Measurements from ENCODE around the gene XCL2. TPM values are rescaled to one million over a fixed set of nuclear protein-coding genes. Genes with fewer than 3 reads are reported as not detected.
"Not testable (repeated sequence)": the region's sequence is repeated elsewhere in the genome, so short reads cannot be mapped to it uniquely, and the experiment has no call there.

Gene XCL2
- total and polyA plus RNA-seq, 2 of the 8 experiments (the other 6 are each of a cell fraction or from before 2014, with no cell fraction given): not detected

DNA sequence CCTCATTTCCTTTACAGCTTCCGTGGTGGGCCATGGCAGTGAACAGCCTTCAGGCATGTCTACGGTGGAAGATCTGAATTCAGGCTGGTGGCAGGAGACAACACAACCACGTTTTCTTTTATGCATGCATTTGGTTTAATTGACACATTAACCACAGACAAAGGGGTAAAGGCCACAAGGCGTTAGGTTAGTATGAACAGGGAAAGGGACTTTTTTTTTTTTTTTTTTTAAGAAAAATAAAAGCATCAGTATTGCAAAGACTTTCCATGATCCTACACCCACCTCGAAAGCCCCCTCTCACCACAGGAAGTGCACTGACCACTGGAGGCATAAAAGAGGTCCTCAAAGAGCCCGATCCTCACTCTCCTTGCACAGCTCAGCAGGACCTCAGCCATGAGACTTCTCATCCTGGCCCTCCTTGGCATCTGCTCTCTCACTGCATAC, 32.5 kb upstream of the XCL2 start, which contains the start of gene XCL1:
Gene XCL1, plus strand, starts transcription at position 361 of the 444 bp plus-strand sequence. Its CDS starts 33 bp downstream, at position 394.
- H2AFZ ChIP-seq (ENCODE audit: low read length); H3K23me2 ChIP-seq (ENCODE audit: low read depth, low read length): not testable (repeated sequence)

More for the DNA sequence above, 32.5 kb upstream of the XCL2 start, which contains the start of gene XCL1:
- CTCF ChIA-PET (ENCODE audit: partially characterized antibody); H3K56ac ChIP-seq (replicated peaks; ENCODE audit: insufficient read length, low read depth, low read length); POLR2A ChIA-PET (ENCODE audit: partially characterized antibody); H2BK120ac ChIP-seq (replicated peaks; ENCODE audit: low read depth, low read length); H3K36me3 ChIP-seq (ENCODE audit: control insufficient read depth in 2 of 4, insufficient read depth in 4 of 4, low read length in 3 of 4); H2BK12ac ChIP-seq (ENCODE audit: low read depth, low read length); DNase-seq (ENCODE audit: low read depth in 1 of 2, low spot score in 2 of 2); H2BK5ac ChIP-seq (ENCODE audit: low read depth, low read length); H2BK15ac ChIP-seq (ENCODE audit: low read length); H4K5ac ChIP-seq (ENCODE audit: insufficient read length, low read depth, low read length); H3K27me3 ChIP-seq (replicated peaks in 1 of 4; ENCODE audit: control insufficient read depth in 3 of 4, extremely low read depth in 1 of 4, insufficient read depth in 3 of 4, low read length in 3 of 4); H3K14ac ChIP-seq (ENCODE audit: insufficient read length); H4K91ac ChIP-seq (replicated peaks; ENCODE audit: insufficient read length, low read length); H2BK20ac ChIP-seq (ENCODE audit: low read length); H4K8ac ChIP-seq (ENCODE audit: extremely low read depth, insufficient read depth, low read length); H3K4me2 ChIP-seq (ENCODE audit: insufficient read depth in 1 of 2, low read depth in 2 of 2, low read length in 2 of 2); H3K4me3 ChIP-seq (ENCODE audit: extremely low read depth in 1 of 4, insufficient read depth in 2 of 4, low read depth in 3 of 4, low read length in 4 of 4); H3K18ac ChIP-seq (ENCODE audit: extremely low read depth, low read length); H4K20me1 ChIP-seq (replicated peaks in 1 of 2; ENCODE audit: control insufficient read depth in 1 of 2, insufficient read depth in 2 of 2, low read length in 2 of 2); H3K4me1 ChIP-seq (replicated peaks in 1 of 4; ENCODE audit: control insufficient read depth in 3 of 4, insufficient read depth in 4 of 4, low read length in 3 of 4); H3K27ac ChIP-seq (ENCODE audit: low read depth, low read length); H2AK5ac ChIP-seq (ENCODE audit: low read depth, low read length); FAIRE-seq; H3K9me3 ChIP-seq (ENCODE audit: insufficient read depth in 2 of 2, low read depth in 1 of 2, low read length in 1 of 2); H3K9ac ChIP-seq (replicated peaks in 1 of 4; ENCODE audit: extremely low read depth in 1 of 4, low read depth in 3 of 4, low read length in 3 of 4); H3K79me2 ChIP-seq (ENCODE audit: control insufficient read depth in 1 of 2, insufficient read depth in 2 of 2, low read length in 2 of 2); H3K79me1 ChIP-seq (ENCODE audit: low read depth, low read length); H3K4ac ChIP-seq (replicated peaks; ENCODE audit: insufficient read length, low read depth, low read length); H3K23ac ChIP-seq (ENCODE audit: insufficient read length): not testable (repeated sequence)
- 83% methylated on average over 4 of the region's 6 CpGs; no CpG with 5 or more reads in 1 of the 2 experiments for WGBS, 2 experiments (ENCODE audit: extremely low coverage in 1 of 2, insufficient coverage in 1 of 2, insufficient read length in 1 of 2, insufficient replicate concordance in 2 of 2, low coverage in 1 of 2, low lambda C conversion rate in 2 of 2, missing lambda C conversion rate in 1 of 2)
